ENCODE data around the gene KLHL42.

Gene KLHL42

GRCh38 chr12:27756670-27757195, 23.3 kb upstream of the KLHL42 start:
- Histone ChIP-seq H3K27me3 (ENCODE audit: control insufficient read depth, insufficient read depth, low read length, poor library complexity, severe bottlenecking) (no peaks in the 10 kb centered on the region), H3K4me1 (ENCODE audit: control insufficient read depth, insufficient read depth, low read length) (peaks cover 6% of the 10 kb centered on the region), H3K27ac (ENCODE audit: insufficient read depth, low read depth, low read length, poor library complexity, severe bottlenecking) (no peak overlapping the region), H3K9me3 (ENCODE audit: control insufficient read depth, low read length) (no peaks in the 10 kb centered on the region), H3K36me3 (ENCODE audit: control insufficient read depth, insufficient read depth, low read length) (no peaks in the 10 kb centered on the region), H3K4me3 (ENCODE audit: insufficient read depth, low read depth, low read length) (no peak overlapping the region)
- WGBS, 2 experiments, result 82 to 89% methylated on average over 7 of the region's 7 CpGs

DNA sequence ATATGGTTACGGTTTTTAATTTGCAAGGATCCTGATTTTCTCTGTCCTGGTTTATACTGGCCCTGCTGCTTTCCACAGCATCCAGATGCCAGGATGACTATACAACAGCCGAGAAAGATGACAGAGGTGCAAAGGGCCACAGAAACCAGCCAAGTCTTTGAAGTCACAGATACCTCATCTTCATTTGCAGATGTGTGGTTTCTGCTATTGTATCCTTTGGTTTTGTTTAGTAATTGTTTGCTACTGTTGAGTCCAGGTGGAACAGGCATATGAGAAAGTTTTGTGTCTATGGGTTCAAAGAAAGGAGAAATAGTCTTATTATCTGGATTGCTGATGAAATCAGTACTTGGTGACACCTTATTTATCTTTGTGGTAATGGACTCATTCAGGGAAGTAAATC, 17.3 kb upstream of the KLHL42 start:
- H3K4me3 ChIP-seq (ENCODE audit: insufficient read depth, low read depth, low read length), result no peak overlapping the region
- H3K27me3 ChIP-seq (ENCODE audit: control insufficient read depth, insufficient read depth, low read length, poor library complexity, severe bottlenecking), result no peaks in the 10 kb centered on the region
- no peak overlapping the region for H3K27ac ChIP-seq (ENCODE audit: insufficient read depth, low read depth, low read length, poor library complexity, severe bottlenecking)
- H3K36me3 ChIP-seq (ENCODE audit: control insufficient read depth, insufficient read depth, low read length), result no peaks in the 10 kb centered on the region
- no peaks in the 10 kb centered on the region for H3K4me1 ChIP-seq (ENCODE audit: control insufficient read depth, insufficient read depth, low read length)
- 94 to 98% methylated on average over 2 of the region's 2 CpGs for WGBS, 2 experiments
- no peaks in the 10 kb centered on the region for H3K9me3 ChIP-seq (ENCODE audit: control insufficient read depth, low read length)

- no peaks in the 10 kb centered on the region for H3K4me1 ChIP-seq (ENCODE audit: control insufficient read depth, insufficient read depth, low read length)
- no peak overlapping the region for H3K4me3 ChIP-seq (ENCODE audit: insufficient read depth, low read depth, low read length)
- no peaks in the 10 kb centered on the region for H3K27me3 ChIP-seq (ENCODE audit: control insufficient read depth, insufficient read depth, low read length, poor library complexity, severe bottlenecking)
- H3K9me3 ChIP-seq (ENCODE audit: control insufficient read depth, low read length), result no peaks in the 10 kb centered on the region
- no peak overlapping the region for H3K27ac ChIP-seq (ENCODE audit: insufficient read depth, low read depth, low read length, poor library complexity, severe bottlenecking)
- H3K36me3 ChIP-seq (ENCODE audit: control insufficient read depth, insufficient read depth, low read length), result no peaks in the 10 kb centered on the region
- 97% methylated on average over 3 of the region's 3 CpGs for WGBS, 2 experiments
Measured at GRCh38 chr12:27766587-27766986, 13.4 kb upstream of the KLHL42 start.

GRCh38 chr12:27769142-27769673, 10.8 kb upstream of the KLHL42 start:
- H3K27me3 ChIP-seq (ENCODE audit: control insufficient read depth, insufficient read depth, low read length, poor library complexity, severe bottlenecking), result no peaks in the 10 kb centered on the region
- WGBS, 2 experiments, result 93% methylated on average over 8 of the region's 8 CpGs
- no peaks in the 10 kb centered on the region for H3K9me3 ChIP-seq (ENCODE audit: control insufficient read depth, low read length)
- no peak overlapping the region for H3K4me3 ChIP-seq (ENCODE audit: insufficient read depth, low read depth, low read length)
- H3K27ac ChIP-seq (ENCODE audit: insufficient read depth, low read depth, low read length, poor library complexity, severe bottlenecking), result no peak overlapping the region
- no peaks in the 10 kb centered on the region for H3K4me1 ChIP-seq (ENCODE audit: control insufficient read depth, insufficient read depth, low read length)
- H3K36me3 ChIP-seq (ENCODE audit: control insufficient read depth, insufficient read depth, low read length), result no peaks in the 10 kb centered on the region

DNA sequence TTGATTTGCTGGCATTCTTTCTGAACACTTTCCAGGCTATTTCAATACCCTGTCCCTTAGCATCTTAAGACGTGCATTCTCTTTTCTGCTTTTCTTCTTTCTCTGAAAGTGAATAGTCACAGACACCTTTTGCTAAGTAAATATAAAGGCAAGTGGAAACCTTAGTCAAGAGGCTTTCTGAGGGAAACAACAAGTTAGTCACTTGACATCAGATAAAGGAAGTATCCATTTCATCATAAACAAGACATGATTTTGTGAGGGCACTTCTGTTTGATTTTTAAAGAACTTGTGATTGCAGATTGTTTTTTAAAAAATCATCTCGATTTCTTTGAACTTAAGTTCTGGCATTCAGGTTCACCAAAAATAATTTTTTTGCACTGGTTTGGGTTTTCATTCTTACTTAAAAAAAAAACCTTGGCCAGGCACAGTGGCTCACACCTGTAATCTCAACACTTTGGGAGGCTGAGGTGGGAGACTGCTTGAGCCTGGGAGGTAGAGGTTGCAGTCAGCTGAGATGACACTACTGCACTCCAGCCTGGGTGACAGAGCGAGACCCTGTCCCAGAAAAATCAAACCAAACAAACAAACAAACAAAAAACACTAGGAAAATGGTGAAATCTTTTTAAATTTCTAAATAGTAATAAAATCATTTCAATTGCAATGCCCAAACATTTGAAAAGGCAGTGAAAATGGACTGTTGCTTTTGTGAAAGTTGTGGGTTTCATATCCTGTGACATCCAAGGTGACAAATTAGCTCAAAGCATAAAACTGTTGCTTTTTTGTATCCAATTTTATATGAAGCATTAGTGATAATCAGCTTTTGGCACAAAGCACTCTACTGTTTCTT, 8.3 kb upstream of the KLHL42 start:
- Histone ChIP-seq H3K4me1 (ENCODE audit: control insufficient read depth, insufficient read depth, low read length) (no peaks in the 10 kb centered on the region), H3K4me3 (ENCODE audit: insufficient read depth, low read depth, low read length) (no peak overlapping the region), H3K36me3 (ENCODE audit: control insufficient read depth, insufficient read depth, low read length) (no peaks in the 10 kb centered on the region), H3K27ac (ENCODE audit: insufficient read depth, low read depth, low read length, poor library complexity, severe bottlenecking) (no peak overlapping the region), H3K27me3 (ENCODE audit: control insufficient read depth, insufficient read depth, low read length, poor library complexity, severe bottlenecking) (no peaks in the 10 kb centered on the region), H3K9me3 (ENCODE audit: control insufficient read depth, low read length) (no peaks in the 10 kb centered on the region)
- WGBS, 2 experiments, result 86 to 87% methylated on average over 3 of the region's 3 CpGs

DNA sequence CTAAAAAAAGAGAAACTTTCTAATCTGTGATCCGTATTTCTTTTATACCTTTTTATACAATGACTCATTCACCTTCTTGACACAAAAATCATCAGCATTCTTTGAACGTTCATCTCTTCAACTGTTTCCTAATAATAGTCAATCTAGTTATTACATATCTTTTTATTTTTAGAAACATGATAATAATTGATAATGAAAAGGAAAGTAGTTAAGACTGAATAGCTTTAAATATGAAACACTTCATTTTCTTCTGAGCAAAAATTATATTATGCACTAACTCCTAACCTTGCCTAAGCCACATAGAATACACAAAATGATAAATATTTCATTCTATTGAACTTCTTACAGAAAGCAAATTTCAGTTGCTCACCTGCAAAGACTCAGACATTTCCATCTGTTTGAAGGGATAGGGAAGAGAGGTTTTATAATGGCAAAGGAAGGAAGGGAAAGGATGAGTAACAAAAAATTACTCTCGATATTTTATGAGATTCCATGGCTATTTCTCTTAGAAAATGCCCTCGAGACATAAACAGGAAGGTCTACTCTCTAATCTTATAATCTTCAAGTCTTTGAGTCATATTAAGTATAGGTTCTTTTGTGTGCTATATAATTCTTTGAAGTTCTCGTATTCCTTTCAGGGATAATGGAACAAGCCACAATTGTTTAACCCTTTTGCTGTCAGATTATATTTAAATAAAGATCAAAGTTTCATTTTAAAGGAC, 7.5 kb upstream of the KLHL42 start:
- WGBS, 2 experiments, result 88 to 100% methylated on average over 3 to 5 of the region's 5 CpGs
- Histone ChIP-seq H3K36me3 (ENCODE audit: control insufficient read depth, insufficient read depth, low read length) (no peaks in the 10 kb centered on the region), H3K4me1 (ENCODE audit: control insufficient read depth, insufficient read depth, low read length) (no peaks in the 10 kb centered on the region), H3K27ac (ENCODE audit: insufficient read depth, low read depth, low read length, poor library complexity, severe bottlenecking) (no peak overlapping the region), H3K27me3 (ENCODE audit: control insufficient read depth, insufficient read depth, low read length, poor library complexity, severe bottlenecking) (no peaks in the 10 kb centered on the region), H3K4me3 (ENCODE audit: insufficient read depth, low read depth, low read length) (no peak overlapping the region), H3K9me3 (ENCODE audit: control insufficient read depth, low read length) (no peaks in the 10 kb centered on the region)

DNA sequence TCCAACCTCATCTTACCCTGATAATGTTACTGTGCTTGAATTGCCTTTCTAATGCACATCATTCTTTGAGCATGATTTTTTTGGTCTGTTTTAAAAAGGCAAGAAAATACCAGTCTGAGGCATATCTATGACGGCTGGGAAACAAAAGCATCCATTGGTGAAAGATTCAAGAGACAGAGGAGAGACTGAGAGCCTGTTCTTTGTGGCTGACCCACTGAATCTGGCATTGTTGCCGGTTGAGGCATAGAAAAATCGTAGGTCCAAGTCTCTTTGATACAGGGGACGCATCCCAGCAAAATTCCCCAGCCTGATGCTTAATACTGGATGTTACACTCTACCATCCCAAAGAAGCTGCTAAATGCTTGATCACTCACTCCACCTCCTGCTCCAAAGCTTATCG, 2.9 kb upstream of the KLHL42 start:
- Histone ChIP-seq H3K27me3 (ENCODE audit: control insufficient read depth, insufficient read depth, low read length, poor library complexity, severe bottlenecking) (no peaks in the 10 kb centered on the region), H3K36me3 (ENCODE audit: control insufficient read depth, insufficient read depth, low read length) (no peaks in the 10 kb centered on the region), H3K27ac (ENCODE audit: insufficient read depth, low read depth, low read length, poor library complexity, severe bottlenecking) (no peak overlapping the region), H3K4me3 (ENCODE audit: insufficient read depth, low read depth, low read length) (no peak overlapping the region), H3K9me3 (ENCODE audit: control insufficient read depth, low read length) (no peaks in the 10 kb centered on the region), H3K4me1 (ENCODE audit: control insufficient read depth, insufficient read depth, low read length) (peaks cover 13% of the 10 kb centered on the region)
- 89 to 91% methylated on average over 5 of the region's 5 CpGs for WGBS, 2 experiments

DNA sequence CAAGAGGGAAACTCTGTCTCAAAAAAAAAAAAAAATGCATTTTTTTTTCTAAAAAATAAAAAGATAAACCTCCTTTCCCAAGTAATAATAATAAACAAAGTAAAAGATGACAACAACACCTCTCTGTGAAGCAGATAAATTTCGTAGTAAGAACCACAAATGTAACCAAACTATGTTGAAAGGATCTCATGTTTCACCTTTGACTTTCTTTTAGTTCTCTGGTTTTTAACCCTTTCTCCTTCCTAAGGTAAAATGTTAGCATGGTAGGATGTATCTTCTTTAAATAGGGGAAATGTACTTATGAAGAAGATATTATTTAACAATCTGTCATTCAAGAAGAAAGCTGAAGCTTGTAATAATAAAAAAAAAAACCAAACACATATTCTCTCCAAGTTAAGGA, 1.8 kb upstream of the KLHL42 start:
- Histone ChIP-seq H3K4me3 (ENCODE audit: insufficient read depth, low read depth, low read length) (no peak overlapping the region), H3K9me3 (ENCODE audit: control insufficient read depth, low read length) (no peaks in the 10 kb centered on the region), H3K27me3 (ENCODE audit: control insufficient read depth, insufficient read depth, low read length, poor library complexity, severe bottlenecking) (no peaks in the 10 kb centered on the region), H3K36me3 (ENCODE audit: control insufficient read depth, insufficient read depth, low read length) (no peaks in the 10 kb centered on the region), H3K4me1 (ENCODE audit: control insufficient read depth, insufficient read depth, low read length) (peaks cover 20% of the 10 kb centered on the region), H3K27ac (ENCODE audit: insufficient read depth, low read depth, low read length, poor library complexity, severe bottlenecking) (no peak overlapping the region)
- 50 to 82% methylated on average over 1 of the region's 1 CpG for WGBS, 2 experiments

DNA sequence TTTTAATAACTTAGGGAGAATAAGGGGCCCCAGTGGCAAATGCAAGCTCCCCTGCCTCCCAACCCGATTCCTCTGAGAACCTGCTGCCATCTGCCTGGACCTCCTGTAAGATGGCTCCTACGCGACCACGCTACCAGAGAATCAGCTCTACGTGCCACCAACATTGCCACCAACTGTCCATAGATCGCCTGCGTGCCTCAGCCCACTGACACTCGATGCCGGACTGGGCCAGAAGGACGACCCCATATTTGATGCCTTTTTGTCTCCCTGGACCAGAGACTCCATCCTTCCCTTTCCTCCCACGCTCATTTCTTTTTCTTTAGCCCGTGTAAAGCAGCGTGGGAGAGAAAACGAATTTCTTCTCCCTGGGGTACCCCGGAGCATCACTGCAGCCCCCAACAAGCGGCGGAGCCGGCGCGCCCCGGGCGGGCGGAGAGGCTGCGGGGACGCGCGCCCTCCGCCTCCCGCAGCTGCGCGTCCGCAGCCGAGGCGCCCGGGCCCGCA, 565 bp upstream of the KLHL42 start:
- Histone ChIP-seq H3K9me3 (ENCODE audit: control insufficient read depth, low read length) (no peaks in the 10 kb centered on the region), H3K27ac (ENCODE audit: insufficient read depth, low read depth, low read length, poor library complexity, severe bottlenecking) (peak overlapping the region; percentile 87), H3K27me3 (ENCODE audit: control insufficient read depth, insufficient read depth, low read length, poor library complexity, severe bottlenecking) (no peaks in the 10 kb centered on the region), H3K4me3 (ENCODE audit: insufficient read depth, low read depth, low read length) (peak overlapping the region; percentile 81), H3K36me3 (ENCODE audit: control insufficient read depth, insufficient read depth, low read length) (no peaks in the 10 kb centered on the region), H3K4me1 (ENCODE audit: control insufficient read depth, insufficient read depth, low read length) (peaks cover 20% of the 10 kb centered on the region)
- WGBS, 2 experiments, result 9% methylated on average over 36 of the region's 36 CpGs
